ENCODE data around the gene GPR55. TPM values are rescaled to one million over a fixed set of nuclear protein-coding genes. Genes with fewer than 3 reads are reported as not detected.
A peak's percentile ranks its signal among the peaks of the same experiment; 100 is the strongest.

GPR55 gene
- total and polyA plus RNA-seq, 5 donors from 2014 or later: 1.6 to 24.4 (median 4.5) TPM

DNA sequence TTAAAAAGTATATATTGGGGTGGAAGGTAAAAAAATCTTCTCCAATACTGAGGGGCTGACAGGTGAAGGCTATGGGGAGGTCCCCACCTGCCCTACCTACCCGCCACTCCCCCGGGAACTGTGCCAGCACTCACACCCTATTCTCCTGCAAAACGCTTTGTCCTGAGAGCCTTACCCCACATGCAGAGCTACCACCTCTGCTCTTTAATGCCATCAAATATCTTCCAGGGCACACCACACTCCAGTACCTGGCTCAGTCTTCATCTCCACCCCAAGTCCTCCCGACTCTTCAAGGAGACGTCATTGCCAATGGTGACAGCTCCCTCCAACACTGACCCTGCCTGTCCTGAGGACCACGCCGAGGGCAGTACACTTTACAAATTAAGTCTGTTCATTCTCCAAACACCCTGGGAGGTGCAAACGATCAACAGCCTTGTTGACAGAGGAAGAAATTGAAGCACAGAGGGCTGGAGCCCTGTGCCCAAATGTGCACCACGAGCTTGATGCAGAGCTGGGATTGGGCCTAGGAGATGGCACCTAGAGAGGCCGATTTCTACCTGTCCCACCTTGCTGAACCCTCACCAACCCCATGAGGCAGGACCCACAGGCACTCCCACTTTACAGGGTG lies 6.0 kb upstream of the GPR55 start:
- Mint-ChIP-seq H3K27ac (peak overlapping the region in 1 of 3 donors; percentile 60), H3K4me3 (no peak overlapping the region), H3K27me3 (peaks cover 9% of the 10 kb centered on the region), H3K4me1 (peaks cover 0 to 8% (median 0%) of the 10 kb centered on the region in 4 donors), H3K9me3 (peaks cover 0 to 8% (median 3%) of the 10 kb centered on the region in 7 donors), H3K36me3 (peaks cover 4% of the 10 kb centered on the region)
- Histone ChIP-seq H3K9me3 (ENCODE audit: control insufficient read depth in 2 of 2, low read length in 2 of 2) (peaks cover 1 to 5% of the 10 kb centered on the region in 2 experiments), H3K4me3 (ENCODE audit: low read depth, low read length) (no peak overlapping the region), H3K4me1 (ENCODE audit: control insufficient read depth, insufficient read depth, low read length, poor library complexity, severe bottlenecking) (peaks cover 4% of the 10 kb centered on the region), H3K36me3 (ENCODE audit: control insufficient read depth, insufficient read depth, low read length) (no peaks in the 10 kb centered on the region), H3K27ac (ENCODE audit: insufficient read depth, low read length, poor library complexity, severe bottlenecking) (no peak overlapping the region), H3K27me3 (ENCODE audit: control insufficient read depth, insufficient read depth, low read length) (no peaks in the 10 kb centered on the region)
- no peak for DNase-seq
- ATAC-seq (ENCODE audit: low read depth in 2 of 2): no peak

DNA sequence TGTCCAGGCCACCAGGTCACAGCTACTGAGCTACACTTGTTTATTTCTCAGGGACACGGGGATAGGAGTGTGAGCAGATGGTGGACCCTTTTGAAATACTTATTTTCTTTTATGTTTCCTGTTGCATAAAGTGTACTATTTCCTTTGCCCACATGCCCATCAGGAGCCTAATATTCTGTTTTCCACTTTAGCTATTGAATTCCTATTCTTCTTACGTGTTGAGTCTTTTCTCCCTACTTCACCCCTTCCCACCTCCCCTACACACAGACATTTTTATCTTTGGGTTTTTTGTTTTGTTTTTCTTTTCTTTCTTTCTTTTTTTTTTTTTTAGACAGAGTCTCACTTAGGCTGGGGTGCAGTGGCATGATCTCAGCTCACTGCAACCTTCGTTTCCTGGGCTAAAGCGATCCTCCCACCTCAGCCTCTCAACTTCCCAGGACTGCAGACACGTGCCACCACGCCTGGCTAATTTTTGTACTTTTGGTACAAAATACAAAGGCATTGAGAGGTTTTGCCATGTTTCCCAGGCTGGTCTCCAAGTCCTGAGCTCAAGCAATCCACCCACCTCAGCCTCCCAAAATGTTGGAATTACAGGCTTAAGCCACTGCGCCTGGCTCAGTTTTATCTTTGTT lies 5.2 kb upstream of the GPR55 start:
- Histone ChIP-seq H3K36me3 (ENCODE audit: control insufficient read depth, insufficient read depth, low read length) (no peaks in the 10 kb centered on the region), H3K27me3 (ENCODE audit: control insufficient read depth, insufficient read depth, low read length) (no peaks in the 10 kb centered on the region), H3K27ac (ENCODE audit: insufficient read depth, low read length, poor library complexity, severe bottlenecking) (no peak overlapping the region), H3K9me3 (ENCODE audit: control insufficient read depth in 2 of 2, low read length in 2 of 2) (no peaks in the 10 kb centered on the region), H3K4me1 (ENCODE audit: control insufficient read depth, insufficient read depth, low read length, poor library complexity, severe bottlenecking) (peaks cover 11% of the 10 kb centered on the region), H3K4me3 (ENCODE audit: low read depth, low read length) (no peak overlapping the region)
- no peak for DNase-seq
- Mint-ChIP-seq H3K27ac (no peak overlapping the region), H3K4me3 (no peak overlapping the region), H3K9me3 (peaks cover 0 to under 1% (median 0%) of the 10 kb centered on the region in 7 donors), H3K27me3 (peaks cover 9% of the 10 kb centered on the region), H3K4me1 (peaks cover 0 to 12% (median 2%) of the 10 kb centered on the region in 4 donors), H3K36me3 (no peaks in the 10 kb centered on the region)
- no peak for ATAC-seq (ENCODE audit: low read depth in 2 of 2)

DNA sequence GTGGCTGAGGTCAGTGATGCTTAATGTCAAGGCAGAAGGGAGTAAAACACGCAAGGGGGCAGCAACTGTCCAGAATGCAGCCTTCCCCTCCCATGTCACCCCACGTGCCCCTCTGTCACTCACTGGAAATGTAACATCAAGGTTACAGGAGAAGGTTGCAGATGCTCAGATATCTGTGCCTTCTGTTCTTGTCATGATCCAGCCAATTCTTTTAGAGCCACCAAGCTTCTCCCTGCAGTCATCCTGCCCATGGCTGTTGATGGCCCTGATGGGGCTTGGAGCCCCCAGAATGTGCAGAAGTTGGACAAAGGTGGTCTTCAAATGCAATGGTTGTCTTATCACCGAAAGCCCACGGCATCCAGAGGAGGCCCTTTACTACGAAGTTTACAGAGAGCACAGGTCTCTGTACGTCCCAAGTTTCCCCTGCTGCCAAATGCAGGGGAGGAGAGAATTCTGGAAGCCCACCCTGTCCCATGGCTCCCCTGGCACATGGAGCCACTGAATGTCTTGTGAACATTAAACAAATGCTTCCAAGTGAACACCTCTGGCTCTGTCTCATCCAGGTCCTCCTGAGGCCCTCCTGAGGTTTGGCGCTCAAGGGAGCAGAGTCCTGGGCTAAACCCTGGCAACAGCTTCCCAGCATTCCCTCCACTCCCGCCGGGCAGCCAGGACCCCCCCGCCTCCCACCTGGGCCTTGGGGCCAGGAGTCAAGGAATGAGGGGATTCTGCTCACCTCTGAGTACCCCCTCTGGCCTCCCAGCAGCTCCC lies 4.5 kb upstream of the GPR55 start:
- Mint-ChIP-seq H3K4me1 (peaks cover 0 to 18% (median 8%) of the 10 kb centered on the region in 4 donors), H3K27me3 (peaks cover 9% of the 10 kb centered on the region), H3K36me3 (no peaks in the 10 kb centered on the region), H3K27ac (no peak overlapping the region), H3K9me3 (no peaks in the 10 kb centered on the region), H3K4me3 (no peak overlapping the region)
- Histone ChIP-seq H3K27ac (ENCODE audit: insufficient read depth, low read length, poor library complexity, severe bottlenecking) (no peak overlapping the region), H3K27me3 (ENCODE audit: control insufficient read depth, insufficient read depth, low read length) (no peaks in the 10 kb centered on the region), H3K9me3 (ENCODE audit: control insufficient read depth in 2 of 2, low read length in 2 of 2) (no peaks in the 10 kb centered on the region), H3K36me3 (ENCODE audit: control insufficient read depth, insufficient read depth, low read length) (no peaks in the 10 kb centered on the region), H3K4me1 (ENCODE audit: control insufficient read depth, insufficient read depth, low read length, poor library complexity, severe bottlenecking) (peaks cover 18% of the 10 kb centered on the region), H3K4me3 (ENCODE audit: low read depth, low read length) (no peak overlapping the region)
- DNase-seq: no peak
- ATAC-seq (ENCODE audit: low read depth in 2 of 2): no peak

DNA sequence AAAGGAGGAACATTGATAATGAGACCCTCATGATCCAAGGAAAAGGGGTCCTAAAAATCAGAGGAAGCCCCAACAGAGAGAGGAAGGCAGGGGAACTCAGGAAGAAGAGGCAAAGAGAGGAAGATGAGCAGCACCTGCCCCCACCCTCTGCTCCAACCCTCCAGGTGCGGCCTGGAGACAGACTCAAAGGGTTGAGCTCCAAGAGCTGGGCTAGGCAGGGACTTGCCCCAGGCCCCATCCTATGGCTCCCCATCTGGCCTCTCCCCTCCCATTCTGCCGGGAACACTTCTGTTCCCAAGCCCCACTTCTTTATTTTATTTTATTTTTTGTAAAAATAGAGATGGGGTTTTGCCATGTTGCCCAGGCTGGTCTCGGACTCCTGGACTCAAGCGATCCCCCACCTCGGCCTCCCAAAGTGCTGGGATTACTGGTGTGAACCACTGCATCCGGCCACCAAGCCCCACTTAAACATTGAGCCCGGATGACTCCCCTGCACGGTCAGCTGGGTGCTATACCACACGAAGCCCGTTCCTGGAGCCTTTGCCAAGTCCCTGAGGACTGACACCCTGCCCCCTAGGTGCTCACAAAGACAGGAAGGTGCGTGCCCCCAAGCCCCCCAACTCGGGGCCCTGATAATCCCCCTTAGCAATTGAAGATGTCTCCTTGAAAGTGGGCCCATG lies 3.8 kb upstream of the GPR55 start:
- DNase-seq (no peak), ATAC-seq (ENCODE audit: low read depth in 2 of 2) (no peak)
- no peak overlapping the region for H3K4me3 ChIP-seq (ENCODE audit: low read depth, low read length)
- no peak overlapping the region for H3K27ac ChIP-seq (ENCODE audit: insufficient read depth, low read length, poor library complexity, severe bottlenecking)
- Mint-ChIP-seq H3K4me1 (peaks cover 0 to 26% (median 14%) of the 10 kb centered on the region in 4 donors), H3K27ac (peak overlapping the region in 1 of 3 donors; percentile 52), H3K9me3 (no peaks in the 10 kb centered on the region), H3K27me3 (peaks cover 5% of the 10 kb centered on the region), H3K4me3 (peak overlapping the region in 1 of 4 donors; percentile 35), H3K36me3 (no peaks in the 10 kb centered on the region)
- H3K4me1 ChIP-seq (ENCODE audit: control insufficient read depth, insufficient read depth, low read length, poor library complexity, severe bottlenecking): peaks cover 22% of the 10 kb centered on the region
- H3K36me3 ChIP-seq (ENCODE audit: control insufficient read depth, insufficient read depth, low read length): no peaks in the 10 kb centered on the region
- H3K9me3 ChIP-seq (ENCODE audit: control insufficient read depth in 2 of 2, low read length in 2 of 2): no peaks in the 10 kb centered on the region
- H3K27me3 ChIP-seq (ENCODE audit: control insufficient read depth, insufficient read depth, low read length): no peaks in the 10 kb centered on the region

DNA sequence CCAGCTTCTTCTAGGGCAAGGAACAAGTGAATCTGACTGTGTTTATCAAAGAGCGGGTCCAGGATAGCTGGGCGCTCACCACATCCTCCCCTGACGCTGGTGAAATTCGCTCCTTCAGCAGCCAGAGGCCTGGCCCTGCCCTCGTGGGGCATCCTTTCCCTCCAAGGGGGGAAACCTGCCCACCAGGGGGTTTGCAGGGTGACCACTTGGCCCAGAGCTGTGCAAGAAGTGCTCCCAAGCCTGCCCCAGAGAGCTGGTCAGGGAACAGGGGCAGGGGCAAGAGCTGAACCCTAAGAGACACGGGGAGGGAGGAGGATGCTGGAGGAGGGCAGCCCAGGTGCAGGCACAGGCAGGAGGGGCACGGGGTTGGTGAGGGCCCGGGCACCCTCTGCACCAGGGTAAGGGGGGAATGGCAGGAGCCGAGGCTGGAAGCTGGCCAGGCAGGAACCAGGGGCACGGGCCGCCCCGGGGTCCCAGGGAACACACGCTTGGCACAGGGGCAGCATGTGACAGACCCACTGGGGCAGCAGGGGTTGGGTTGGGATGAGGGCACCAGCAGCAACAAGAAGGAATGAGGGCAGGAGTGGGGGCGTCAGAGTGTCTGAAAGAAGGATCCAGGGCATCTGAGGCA lies 2.8 kb upstream of the GPR55 start:
- Histone ChIP-seq H3K4me1 (ENCODE audit: control insufficient read depth, insufficient read depth, low read length, poor library complexity, severe bottlenecking) (peaks cover 29% of the 10 kb centered on the region), H3K9me3 (ENCODE audit: control insufficient read depth in 2 of 2, low read length in 2 of 2) (no peaks in the 10 kb centered on the region), H3K27ac (ENCODE audit: insufficient read depth, low read length, poor library complexity, severe bottlenecking) (no peak overlapping the region), H3K36me3 (ENCODE audit: control insufficient read depth, insufficient read depth, low read length) (no peaks in the 10 kb centered on the region), H3K27me3 (ENCODE audit: control insufficient read depth, insufficient read depth, low read length) (no peaks in the 10 kb centered on the region), H3K4me3 (ENCODE audit: low read depth, low read length) (no peak overlapping the region)
- Mint-ChIP-seq H3K9me3 (no peaks in the 10 kb centered on the region), H3K36me3 (no peaks in the 10 kb centered on the region), H3K27me3 (peaks cover 8% of the 10 kb centered on the region), H3K4me3 (peak overlapping the region in 1 of 4 donors; percentile 66), H3K27ac (no peak overlapping the region), H3K4me1 (peaks cover 0 to 35% (median 19%) of the 10 kb centered on the region in 4 donors)
- DNase-seq (peak in 1 of 3 donors; percentile 40), ATAC-seq (ENCODE audit: low read depth in 2 of 2) (no peak)

DNA sequence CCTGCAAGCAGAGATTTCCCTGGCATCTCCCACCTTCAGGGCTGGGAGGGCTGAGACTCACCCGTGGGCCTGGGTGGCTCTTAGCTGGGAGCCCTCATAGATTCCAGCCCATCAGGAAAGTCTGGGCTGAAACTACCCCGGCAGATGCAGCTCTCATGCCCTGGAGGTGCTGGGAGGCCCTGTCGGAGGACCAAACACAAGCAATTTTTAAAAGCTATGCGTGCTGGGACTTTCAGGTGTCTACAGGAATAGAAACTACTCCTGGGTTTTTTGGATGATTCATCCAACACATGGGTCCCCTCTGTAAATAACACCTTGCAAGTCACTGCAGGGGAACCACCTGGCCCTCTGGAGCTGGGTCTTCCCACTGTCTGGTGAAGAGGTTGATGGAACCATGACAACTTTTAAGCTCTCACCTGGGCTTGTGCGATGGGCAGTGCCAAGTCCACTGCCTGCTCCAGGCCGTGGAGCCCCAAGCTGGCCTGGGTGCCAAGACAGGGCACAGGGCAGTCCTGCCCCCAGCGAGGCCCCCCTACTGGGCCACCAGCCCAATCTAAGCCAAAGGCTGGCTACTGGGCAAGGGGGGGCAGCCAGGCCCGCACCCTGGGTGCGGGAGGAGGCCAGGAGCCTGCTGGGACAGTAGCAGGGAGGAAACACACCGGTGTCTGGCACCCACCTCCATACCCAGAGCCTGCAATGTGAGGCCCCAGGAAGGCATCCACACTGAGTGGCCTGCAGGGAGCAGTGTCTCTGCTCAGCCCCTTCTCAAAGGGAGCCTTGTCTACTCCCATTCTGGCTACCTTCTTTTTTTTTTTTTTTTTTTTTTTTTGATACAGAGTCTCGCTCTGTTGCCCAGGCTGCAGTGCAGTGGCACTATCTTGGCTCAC lies 1.1 kb upstream of the GPR55 start:
- Mint-ChIP-seq H3K4me3 (peak overlapping the region in 2 of 4 donors; percentile 86 to 92), H3K27ac (peak overlapping the region in 2 of 3 donors; percentile 56 to 87), H3K4me1 (peaks cover 0 to 44% (median 25%) of the 10 kb centered on the region in 4 donors), H3K27me3 (peaks cover 4% of the 10 kb centered on the region), H3K9me3 (no peaks in the 10 kb centered on the region), H3K36me3 (no peaks in the 10 kb centered on the region)
- Histone ChIP-seq H3K4me3 (ENCODE audit: low read depth, low read length) (no peak overlapping the region), H3K27ac (ENCODE audit: insufficient read depth, low read length, poor library complexity, severe bottlenecking) (peak overlapping the region; percentile 65), H3K4me1 (ENCODE audit: control insufficient read depth, insufficient read depth, low read length, poor library complexity, severe bottlenecking) (peaks cover 29% of the 10 kb centered on the region), H3K27me3 (ENCODE audit: control insufficient read depth, insufficient read depth, low read length) (no peaks in the 10 kb centered on the region), H3K36me3 (ENCODE audit: control insufficient read depth, insufficient read depth, low read length) (no peaks in the 10 kb centered on the region), H3K9me3 (ENCODE audit: control insufficient read depth in 2 of 2, low read length in 2 of 2) (no peaks in the 10 kb centered on the region)
- DNase-seq: peak in 1 of 3 donors; percentile 51
- no peak for ATAC-seq (ENCODE audit: low read depth in 2 of 2)

All from CD4-positive, CD25-positive, alpha-beta regulatory T cell (primary cell).